Measurements from ENCODE around the gene TUBB2B. TPM values are rescaled to one million over a fixed set of nuclear protein-coding genes. Genes with fewer than 3 reads are reported as not detected.

TUBB2B gene
- total and polyA plus RNA-seq, 2 donors (not counting 3 experiments of a cell fraction or from before 2014, with no cell fraction given), result 5.1 to 8.3 TPM

DNA sequence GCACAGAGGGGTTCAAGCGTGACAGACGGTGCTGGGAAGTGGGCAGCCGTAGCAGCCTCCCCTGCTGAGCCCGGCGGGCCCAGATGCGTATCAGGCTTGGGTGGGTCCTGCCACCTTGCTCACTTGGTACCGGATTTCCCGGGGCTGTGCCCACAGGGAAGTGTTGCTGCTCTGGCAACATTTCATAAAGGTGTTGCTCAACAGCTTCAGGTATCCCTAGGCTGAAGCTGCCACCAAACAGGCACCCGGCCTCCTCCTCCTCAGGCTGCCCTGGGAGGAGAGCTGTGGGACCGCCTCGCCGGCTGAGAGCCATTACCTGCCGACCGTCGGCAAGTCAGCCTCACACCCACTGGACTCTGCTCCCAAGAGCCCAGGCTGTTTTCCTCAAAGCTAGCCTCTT lies 42.8 kb upstream of the TUBB2B start:
- Histone ChIP-seq H2AFZ (ENCODE audit: low read depth, low read length) (no peak overlapping the region), H3K36me3 (ENCODE audit: control insufficient read depth in 2 of 2, extremely low read depth in 1 of 2, insufficient read depth in 2 of 2, low read length in 2 of 2) (peaks cover 3 to 28% of the 10 kb centered on the region in 2 experiments), H3K9me3 (replicated peaks; ENCODE audit: control insufficient read depth, insufficient read depth, low read length) (no peaks in the 10 kb centered on the region), H3K79me2 (ENCODE audit: control insufficient read depth, insufficient read depth, low read length) (peaks cover 16% of the 10 kb centered on the region), H3K9me1 (replicated peaks; ENCODE audit: control insufficient read depth, extremely low read depth, insufficient read depth, low read length) (no peaks in the 10 kb centered on the region), H3K27ac (ENCODE audit: insufficient read depth, low read depth, low read length) (no peak overlapping the region), H3K4me1 (ENCODE audit: control insufficient read depth, extremely low read depth, insufficient read depth, low read length) (no peaks in the 10 kb centered on the region), H3K27me3 (ENCODE audit: control insufficient read depth in 2 of 2, insufficient read depth in 2 of 2, low read length in 2 of 2) (no peaks in the 10 kb centered on the region), H3K4me3 (replicated peaks in 1 of 3; ENCODE audit: insufficient read depth in 1 of 3, low read depth in 1 of 3, low read length in 3 of 3) (no peak overlapping the region), H3K9ac (replicated peaks; ENCODE audit: extremely low read depth, insufficient read depth, low read length) (no peak overlapping the region), H3K4me2 (ENCODE audit: insufficient read depth, low read length) (no peak overlapping the region), H4K20me1 (replicated peaks; ENCODE audit: control insufficient read depth, extremely low read depth, insufficient read depth, low read length) (no peaks in the 10 kb centered on the region)
- BruUV-seq (replicated peaks), result no TSS peak
- dilution Hi-C loops (cut with MboI; ENCODE audit: extremely low pct_ligation_motif_present, low sequenced_read_pairs), result no loop called here
- DNase-seq (ENCODE audit: low read depth, low spot score), result no peak
- TF ChIP-seq MYC (IDR thresholded peaks at IDR 0.05; ENCODE audit: low read depth, low read length), result no peak
- no peak for TF ChIP-seq EZH2 (IDR thresholded peaks at IDR 0.05; ENCODE audit: borderline replicate concordance, low read depth, low read length, severe bottlenecking)
- TF ChIP-seq POLR2A (IDR thresholded peaks at IDR 0.05; ENCODE audit: low read depth, low read length), result no peak
- TF ChIP-seq FOS (IDR thresholded peaks at IDR 0.05; ENCODE audit: borderline replicate concordance, insufficient read depth, low read length), result no peak
- TF ChIP-seq POLR2AphosphoS5 (IDR thresholded peaks at IDR 0.05; ENCODE audit: insufficient read depth, low read depth, low read length), result no peak
- no peak for TF ChIP-seq JUN (IDR thresholded peaks at IDR 0.05; ENCODE audit: borderline replicate concordance, insufficient read depth, insufficient read length, low read depth)
- no peak for TF ChIP-seq CTCF (IDR thresholded peaks at IDR 0.05; ENCODE audit: extremely low read depth in 1 of 2, insufficient read depth in 1 of 2, low read depth in 1 of 2, low read length in 2 of 2)
- no peak for TF ChIP-seq GATA2 (IDR thresholded peaks at IDR 0.05; ENCODE audit: insufficient read depth, insufficient read length, low read depth, low read length)
- TF ChIP-seq, protein P1, sequence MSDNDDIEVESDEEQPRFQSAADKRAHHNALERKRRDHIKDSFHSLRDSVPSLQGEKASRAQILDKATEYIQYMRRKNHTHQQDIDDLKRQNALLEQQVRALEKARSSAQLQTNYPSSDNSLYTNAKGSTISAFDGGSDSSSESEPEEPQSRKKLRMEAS (IDR thresholded peaks at IDR 0.05; ENCODE audit: insufficient read depth, insufficient read length), result no peak
- no peak for FAIRE-seq
- ChIA-PET POLR2A (no interaction called here), CTCF (no interaction called here)
- intact Hi-C loops (cut with micrococcal nuclease), result no loop called here
